GM12878 (cell line): ENCODE data around the gene LRRC51. TPM values are rescaled to one million over a fixed set of nuclear protein-coding genes. Genes with fewer than 3 reads are reported as not detected.

Source experiments
- ATAC-seq: fragments of 200-7000 bp; cut with Tn5 transposase; 3 replicates; pipeline ENCODE4 v1.9.1; 2020; ENCODE audit warnings: mild to moderate bottlenecking, moderate library complexity
- BruUV-seq: library from RNA; stranded (reverse); fragments of 400-500 nt; replicated peaks from 2 replicates; lab custom pipeline; 2021; lab: Mats Ljungman, UMichigan
- CTCF ChIA-PET: fragments of 300-600 bp; sonication (Branson Sonifier 250); formaldehyde crosslinking; extraction: SDS; loops from one replicate; lab custom pipeline; 2021; ENCODE audit warnings: inconsistent platforms; lab: Yijun Ruan, JAX
- POLR2A ChIA-PET: fragments of 350-600 bp; formaldehyde crosslinking; extraction: SDS; loops from one replicate; lab custom pipeline; 2021; ENCODE audit warnings: inconsistent platforms; lab: Charles Lee
- RAD21 ChIA-PET: fragments of 300-600 bp; sonication (Branson Sonifier 250); formaldehyde crosslinking; loops from one replicate; lab custom pipeline; 2023; ENCODE audit warnings: antibody characterized with exemption; ENCODE audit not compliant: unreplicated experiment; lab: Charles Lee
- SMC1A ChIA-PET: fragments of 300-600 bp; sonication (Branson Sonifier 250); formaldehyde crosslinking; loops from one replicate; lab custom pipeline; 2023; ENCODE audit not compliant: unreplicated experiment, uncharacterized antibody; lab: Charles Lee
- DNase-seq: peaks from one replicate; pipeline ENCODE4 v3.0.0-alpha.2; 2011; ENCODE audit warnings: low read depth, low spot score
- FAIRE-seq: peaks from 3 replicates; lab custom pipeline; 2011; peaks lifted over from hg19 to GRCh38; lab: Jason Lieb, UNC
- H2AFZ ChIP-seq: 2 replicates; pipeline ENCODE4 v1.6.0; 2011; ENCODE audit warnings: low read depth, low read length, control low read depth; ENCODE audit not compliant: control insufficient read depth
- H3K27ac ChIP-seq: 2 replicates; pipeline ENCODE4 v1.5.1; 2011; ENCODE audit warnings: control low read depth; ENCODE audit not compliant: control insufficient read depth, insufficient read depth
- H3K27me3 ChIP-seq, 2 experiments: replicated peaks in 1 of 2; 2 replicates each; pipeline versions ENCODE4 v1.6.0 to v1.6.1; 2011; ENCODE audit warnings: low read length in 1 of 2; ENCODE audit not compliant: control insufficient read depth in 2 of 2, insufficient read depth in 2 of 2
- H3K36me3 ChIP-seq, 2 experiments: 2 replicates each; pipeline ENCODE4 v1.5.1; 2011; ENCODE audit warnings: low read length in 1 of 2; ENCODE audit not compliant: control insufficient read depth in 2 of 2, insufficient read depth in 2 of 2
- H3K4me1 ChIP-seq: 2 replicates; pipeline ENCODE4 v1.6.1; 2011; ENCODE audit warnings: mild to moderate bottlenecking, low read length, moderate library complexity, mixed read lengths; ENCODE audit not compliant: control insufficient read depth, insufficient read depth
- H3K4me2 ChIP-seq: 2 replicates; pipeline ENCODE4 v1.6.0; 2011; ENCODE audit warnings: control low read depth; ENCODE audit not compliant: control insufficient read depth, insufficient read depth
- H3K4me3 ChIP-seq: fragments of 200-600 bp; sonication (generic); 2 replicates; pipeline ENCODE4 v1.5.1; 2016
- H3K79me2 ChIP-seq: 2 replicates; pipeline ENCODE4 v1.6.0; 2011; ENCODE audit warnings: low read length; ENCODE audit not compliant: control insufficient read depth, insufficient read depth
- H3K9ac ChIP-seq: 2 replicates; pipeline ENCODE4 v1.8.0; 2011; ENCODE audit warnings: low read length, control low read depth, mixed read lengths; ENCODE audit not compliant: control insufficient read depth, insufficient read depth
- H3K9me3 ChIP-seq: replicated peaks from 3 replicates; pipeline ENCODE4 v1.5.1; 2011; ENCODE audit warnings: mild to moderate bottlenecking, low read length; ENCODE audit not compliant: control insufficient read depth, insufficient read depth
- H4K20me1 ChIP-seq: 2 replicates; pipeline ENCODE4 v1.6.0; 2011; ENCODE audit not compliant: control insufficient read depth, insufficient read depth
- ATF7 ChIP-seq: fragments of 450-650 bp; IDR thresholded peaks from 2 replicates; pipeline ENCODE4 v1.6.1; 2016; ENCODE audit warnings: low read depth, mild to moderate bottlenecking
- CREM ChIP-seq: IDR thresholded peaks from 2 replicates; pipeline ENCODE4 v1.6.1; 2014; ENCODE audit warnings: antibody characterized with exemption, low read depth
- EGR1 ChIP-seq, 2 experiments: IDR thresholded peaks; 1 replicate in 1 of 2; 2 replicates in 1 of 2; pipeline ENCODE4 v1.6.1; 2011 to 2012; ENCODE audit warnings: low read depth in 2 of 2, low read length in 2 of 2, borderline replicate concordance in 1 of 2, mild to moderate bottlenecking in 1 of 2, moderate library complexity in 1 of 2
- GABPA ChIP-seq: IDR thresholded peaks from 2 replicates; pipeline ENCODE4 v1.6.1; 2014; ENCODE audit warnings: antibody characterized with exemption, low read depth, mild to moderate bottlenecking, inconsistent platforms
- HDGF ChIP-seq: fragments of 450-650 bp; IDR thresholded peaks from 2 replicates; pipeline ENCODE4 v1.6.1; 2016; ENCODE audit warnings: antibody characterized with exemption
- MEF2A ChIP-seq: IDR thresholded peaks from 2 replicates; pipeline ENCODE4 v1.6.1; 2011; ENCODE audit warnings: low read depth, mild to moderate bottlenecking, low read length, moderate library complexity; ENCODE audit not compliant: insufficient read depth
- MTA2 ChIP-seq: fragments of 450-650 bp; IDR thresholded peaks from 2 replicates; pipeline ENCODE4 v1.6.1; 2016; ENCODE audit warnings: low read depth, mild to moderate bottlenecking, moderate library complexity
- NFYA ChIP-seq: IDR thresholded peaks from 2 replicates; pipeline ENCODE4 v1.6.1; 2011; ENCODE audit warnings: low read depth, mild to moderate bottlenecking, low read length, improper control_type of control experiment, borderline replicate concordance
- WGBS: methylation state at CpG from one replicate; pipeline ENCODE4 v1.1.6; 2016; ENCODE audit warnings: low lambda C conversion rate; ENCODE audit not compliant: insufficient replicate concordance, insufficient coverage; ENCODE audit errors: missing lambda C conversion rate; 5-methylcytosine and 5-hydroxymethylcytosine counted together
- in situ Hi-C: fragments of 300-500 bp; cut with MboI; formaldehyde crosslinking; loops from 9 replicates; pipeline ENCODE4 v1.14.3; 2018; ENCODE audit warnings: mixed read lengths
- intact Hi-C: fragments of 100-400 bp; cut with micrococcal nuclease; formaldehyde crosslinking; loops from one replicate; pipeline ENCODE4 v1.14.2; 2022; ENCODE audit not compliant: unreplicated experiment
- polyA plus RNA-seq, 11 experiments: library from polyadenylated mRNA; depleted of rRNA in 4 of 11; unstranded in 6 of 11; stranded (reverse) in 5 of 11; fragments of >200 nt; fragmentation: Nextera tagmentation in 4 of 11; fragmentation: Illumina TruSeq in 1 of 11; extraction: Ambion mirVana in 4 of 11; extraction: Trizol in 1 of 11; gene quantifications; 1 replicate in 1 of 11; 2 replicates in 10 of 11; pipeline versions ENCODE4 v1.2.1 to v1.2.3, GENCODE V29; 2011 to 2016; ENCODE audit warnings: inconsistent platforms in 2 of 11, missing spikeins in 2 of 11, low read depth in 1 of 11
- total RNA-seq, 4 experiments: library from RNA; depleted of rRNA in 3 of 4; stranded (reverse); fragments of >200 nt in 3 of 4; fragmentation: Illumina TruSeq in 1 of 4; extraction: Trizol in 1 of 4; gene quantifications; 2 replicates each; pipeline versions ENCODE4 v1.2.1 to v1.2.3, GENCODE V29; 2013 to 2021
- TF ChIP-seq, protein P1 (sequence below): fragments of 450-650 bp; conservative IDR thresholded peaks from 2 replicates; pipeline ENCODE4 v1.6.1; 2017; ENCODE audit warnings: mild to moderate bottlenecking, moderate library complexity
- TF ChIP-seq, protein P2 (sequence below): fragments of 450-650 bp; IDR thresholded peaks from 2 replicates; pipeline ENCODE4 v1.6.1; 2017; ENCODE audit warnings: antibody characterized with exemption, mild to moderate bottlenecking, moderate library complexity
- TF ChIP-seq, protein P3 (sequence below): fragments of 450-650 bp; IDR thresholded peaks from 2 replicates; pipeline ENCODE4 v1.6.1; 2016; ENCODE audit warnings: mild to moderate bottlenecking, moderate library complexity, borderline replicate concordance

The LRRC51 gene
- total and polyA plus RNA-seq, 10 of the 15 experiments (the other 5 are each of a cell fraction or from before 2014, with no cell fraction given) = 2.6 to 8.6 (median 5.4) TPM

DNA sequence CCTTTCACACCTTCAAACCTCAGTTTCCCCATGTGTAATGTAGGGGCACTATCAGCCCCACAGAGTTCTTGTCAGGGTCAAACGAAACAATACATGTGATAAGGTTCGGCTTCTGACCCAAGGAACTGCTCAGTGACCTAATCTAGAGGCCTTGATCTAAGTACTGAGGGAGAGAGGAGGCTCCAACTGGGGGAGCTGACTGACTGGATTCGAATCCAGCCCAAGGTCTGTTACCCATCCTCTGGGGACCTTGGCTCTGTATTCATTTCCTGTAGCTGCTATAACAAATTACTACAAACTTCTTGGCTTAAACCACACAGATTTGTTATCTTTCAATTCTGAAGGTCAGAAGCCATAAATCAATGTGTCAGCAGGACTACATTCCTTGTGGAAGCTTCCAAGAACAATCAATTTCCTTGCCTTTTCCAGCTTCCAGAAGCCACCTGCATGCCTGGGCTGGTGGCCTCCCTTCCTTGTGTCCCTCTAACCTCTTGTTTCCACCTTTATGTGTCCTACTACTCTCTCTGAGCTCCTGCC lies 42.5 kb downstream of the LRRC51 start (continued):
- TF ChIP-seq, protein P1, sequence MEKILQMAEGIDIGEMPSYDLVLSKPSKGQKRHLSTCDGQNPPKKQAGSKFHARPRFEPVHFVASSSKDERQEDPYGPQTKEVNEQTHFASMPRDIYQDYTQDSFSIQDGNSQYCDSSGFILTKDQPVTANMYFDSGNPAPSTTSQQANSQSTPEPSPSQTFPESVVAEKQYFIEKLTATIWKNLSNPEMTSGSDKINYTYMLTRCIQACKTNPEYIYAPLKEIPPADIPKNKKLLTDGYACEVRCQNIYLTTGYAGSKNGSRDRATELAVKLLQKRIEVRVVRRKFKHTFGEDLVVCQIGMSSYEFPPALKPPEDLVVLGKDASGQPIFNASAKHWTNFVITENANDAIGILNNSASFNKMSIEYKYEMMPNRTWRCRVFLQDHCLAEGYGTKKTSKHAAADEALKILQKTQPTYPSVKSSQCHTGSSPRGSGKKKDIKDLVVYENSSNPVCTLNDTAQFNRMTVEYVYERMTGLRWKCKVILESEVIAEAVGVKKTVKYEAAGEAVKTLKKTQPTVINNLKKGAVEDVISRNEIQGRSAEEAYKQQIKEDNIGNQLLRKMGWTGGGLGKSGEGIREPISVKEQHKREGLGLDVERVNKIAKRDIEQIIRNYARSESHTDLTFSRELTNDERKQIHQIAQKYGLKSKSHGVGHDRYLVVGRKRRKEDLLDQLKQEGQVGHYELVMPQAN = no peak
- TF ChIP-seq EGR1 (IDR thresholded peaks at IDR 0.05; ENCODE audit: borderline replicate concordance in 1 of 2, low read depth in 2 of 2, low read length in 2 of 2) (no peak), MEF2A (no peak), HDGF (no peak), CREM (no peak)
- TF ChIP-seq, protein P2, sequence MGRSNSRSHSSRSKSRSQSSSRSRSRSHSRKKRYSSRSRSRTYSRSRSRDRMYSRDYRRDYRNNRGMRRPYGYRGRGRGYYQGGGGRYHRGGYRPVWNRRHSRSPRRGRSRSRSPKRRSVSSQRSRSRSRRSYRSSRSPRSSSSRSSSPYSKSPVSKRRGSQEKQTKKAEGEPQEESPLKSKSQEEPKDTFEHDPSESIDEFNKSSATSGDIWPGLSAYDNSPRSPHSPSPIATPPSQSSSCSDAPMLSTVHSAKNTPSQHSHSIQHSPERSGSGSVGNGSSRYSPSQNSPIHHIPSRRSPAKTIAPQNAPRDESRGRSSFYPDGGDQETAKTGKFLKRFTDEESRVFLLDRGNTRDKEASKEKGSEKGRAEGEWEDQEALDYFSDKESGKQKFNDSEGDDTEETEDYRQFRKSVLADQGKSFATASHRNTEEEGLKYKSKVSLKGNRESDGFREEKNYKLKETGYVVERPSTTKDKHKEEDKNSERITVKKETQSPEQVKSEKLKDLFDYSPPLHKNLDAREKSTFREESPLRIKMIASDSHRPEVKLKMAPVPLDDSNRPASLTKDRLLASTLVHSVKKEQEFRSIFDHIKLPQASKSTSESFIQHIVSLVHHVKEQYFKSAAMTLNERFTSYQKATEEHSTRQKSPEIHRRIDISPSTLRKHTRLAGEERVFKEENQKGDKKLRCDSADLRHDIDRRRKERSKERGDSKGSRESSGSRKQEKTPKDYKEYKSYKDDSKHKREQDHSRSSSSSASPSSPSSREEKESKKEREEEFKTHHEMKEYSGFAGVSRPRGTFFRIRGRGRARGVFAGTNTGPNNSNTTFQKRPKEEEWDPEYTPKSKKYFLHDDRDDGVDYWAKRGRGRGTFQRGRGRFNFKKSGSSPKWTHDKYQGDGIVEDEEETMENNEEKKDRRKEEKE = no peak

DNA sequence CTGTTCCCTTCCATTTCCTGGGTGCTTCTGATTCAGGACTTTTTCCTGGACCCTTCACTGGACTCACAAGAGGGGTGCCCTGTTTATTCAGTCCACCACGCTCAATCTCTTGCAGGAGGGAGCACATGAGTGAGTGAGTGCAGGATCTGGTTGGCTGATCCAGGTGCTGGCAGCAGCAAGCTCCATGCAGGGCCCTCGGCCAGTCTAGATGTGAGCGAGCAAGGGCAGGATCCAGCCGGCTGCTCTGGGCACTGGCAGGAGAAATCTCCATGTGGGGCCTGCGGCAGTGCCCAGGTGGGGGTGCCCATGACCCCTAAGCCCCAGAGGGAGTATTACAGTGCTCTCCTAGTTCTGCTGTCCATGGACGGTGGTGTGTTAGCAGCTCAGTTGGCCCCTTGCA lies 43.4 kb downstream of the LRRC51 start:
- BruUV-seq = no TSS peak
- H3K27ac ChIP-seq = no peak overlapping the region
- H3K4me2 ChIP-seq = no peak overlapping the region
- intact Hi-C loops (no loop called here), in situ Hi-C loops (no loop called here)
- H3K36me3 ChIP-seq = no peaks in the 10 kb centered on the region
- FAIRE-seq = no peak
- CTCF ChIA-PET = interaction anchor here (1.5 to 2.1 kb wide), 2 partner anchors 32 to 99 kb away, joined by 5 read pairs; no protein-coding TSS in a partner anchor
- peaks cover 2% of the 10 kb centered on the region; the same call in 2 of the 3 replicates for H3K9me3 ChIP-seq
- SMC1A ChIA-PET = no interaction called here
- POLR2A ChIA-PET = interaction anchor here (0.6 kb wide), 1 partner anchor 208 kb away, joined by 3 read pairs; no protein-coding TSS in a partner anchor
- H4K20me1 ChIP-seq = no peaks in the 10 kb centered on the region
- H3K9ac ChIP-seq = no peak overlapping the region
- ATAC-seq = no peak
- no peak for DNase-seq
- RAD21 ChIA-PET = no interaction called here
- H3K79me2 ChIP-seq = no peaks in the 10 kb centered on the region
- no peaks in the 10 kb centered on the region for H3K27me3 ChIP-seq
- no peaks in the 10 kb centered on the region for H3K4me1 ChIP-seq
- no peak overlapping the region for H3K4me3 ChIP-seq
- H2AFZ ChIP-seq = no peak overlapping the region
- 41% methylated on average over 6 of the region's 6 CpGs for WGBS
- TF ChIP-seq GABPA = no peak
- TF ChIP-seq MTA2 = no peak
- TF ChIP-seq ATF7 = no peak
- TF ChIP-seq, protein P3, sequence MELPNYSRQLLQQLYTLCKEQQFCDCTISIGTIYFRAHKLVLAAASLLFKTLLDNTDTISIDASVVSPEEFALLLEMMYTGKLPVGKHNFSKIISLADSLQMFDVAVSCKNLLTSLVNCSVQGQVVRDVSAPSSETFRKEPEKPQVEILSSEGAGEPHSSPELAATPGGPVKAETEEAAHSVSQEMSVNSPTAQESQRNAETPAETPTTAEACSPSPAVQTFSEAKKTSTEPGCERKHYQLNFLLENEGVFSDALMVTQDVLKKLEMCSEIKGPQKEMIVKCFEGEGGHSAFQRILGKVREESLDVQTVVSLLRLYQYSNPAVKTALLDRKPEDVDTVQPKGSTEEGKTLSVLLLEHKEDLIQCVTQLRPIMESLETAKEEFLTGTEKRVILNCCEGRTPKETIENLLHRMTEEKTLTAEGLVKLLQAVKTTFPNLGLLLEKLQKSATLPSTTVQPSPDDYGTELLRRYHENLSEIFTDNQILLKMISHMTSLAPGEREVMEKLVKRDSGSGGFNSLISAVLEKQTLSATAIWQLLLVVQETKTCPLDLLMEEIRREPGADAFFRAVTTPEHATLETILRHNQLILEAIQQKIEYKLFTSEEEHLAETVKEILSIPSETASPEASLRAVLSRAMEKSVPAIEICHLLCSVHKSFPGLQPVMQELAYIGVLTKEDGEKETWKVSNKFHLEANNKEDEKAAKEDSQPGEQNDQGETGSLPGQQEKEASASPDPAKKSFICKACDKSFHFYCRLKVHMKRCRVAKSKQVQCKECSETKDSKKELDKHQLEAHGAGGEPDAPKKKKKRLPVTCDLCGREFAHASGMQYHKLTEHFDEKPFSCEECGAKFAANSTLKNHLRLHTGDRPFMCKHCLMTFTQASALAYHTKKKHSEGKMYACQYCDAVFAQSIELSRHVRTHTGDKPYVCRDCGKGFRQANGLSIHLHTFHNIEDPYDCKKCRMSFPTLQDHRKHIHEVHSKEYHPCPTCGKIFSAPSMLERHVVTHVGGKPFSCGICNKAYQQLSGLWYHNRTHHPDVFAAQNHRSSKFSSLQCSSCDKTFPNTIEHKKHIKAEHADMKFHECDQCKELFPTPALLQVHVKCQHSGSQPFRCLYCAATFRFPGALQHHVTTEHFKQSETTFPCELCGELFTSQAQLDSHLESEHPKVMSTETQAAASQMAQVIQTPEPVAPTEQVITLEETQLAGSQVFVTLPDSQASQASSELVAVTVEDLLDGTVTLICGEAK = no peak
- TF ChIP-seq NFYA = no peak
